HEK293T (cell line): ENCODE results near the gene SMAD3.

ENCODE experiments used
- ARNT ChIP-seq: fragments of 450-650 bp; IDR thresholded peaks from 2 replicates; pipeline ENCODE4 v1.6.1; 2017; ENCODE audit warnings: mild to moderate bottlenecking
- BHLHE40 ChIP-seq: fragments of 450-650 bp; IDR thresholded peaks from 2 replicates; pipeline ENCODE4 v1.6.1; 2016; ENCODE audit warnings: mild to moderate bottlenecking, moderate library complexity, borderline replicate concordance
- FOXA1 ChIP-seq: fragments of 450-650 bp; IDR thresholded peaks from 2 replicates; pipeline ENCODE4 v1.6.1; 2016; ENCODE audit warnings: mild to moderate bottlenecking
- FOXM1 ChIP-seq: fragments of 450-650 bp; IDR thresholded peaks from 2 replicates; pipeline ENCODE4 v1.6.1; 2017; ENCODE audit warnings: mild to moderate bottlenecking, borderline replicate concordance
- SUZ12 ChIP-seq: fragments of 450-650 bp; IDR thresholded peaks from 2 replicates; pipeline ENCODE4 v1.6.1; 2016; ENCODE audit warnings: mild to moderate bottlenecking
- TARDBP ChIP-seq: fragments of 450-650 bp; IDR thresholded peaks from 2 replicates; pipeline ENCODE4 v1.6.1; 2016
- ZNF384 ChIP-seq: fragments of 450-650 bp; IDR thresholded peaks from 2 replicates; pipeline ENCODE4 v1.6.1; 2016
- TF ChIP-seq, protein P1 (sequence below): fragments of 450-650 bp; IDR thresholded peaks from 2 replicates; pipeline ENCODE4 v1.6.1; 2016

DNA sequence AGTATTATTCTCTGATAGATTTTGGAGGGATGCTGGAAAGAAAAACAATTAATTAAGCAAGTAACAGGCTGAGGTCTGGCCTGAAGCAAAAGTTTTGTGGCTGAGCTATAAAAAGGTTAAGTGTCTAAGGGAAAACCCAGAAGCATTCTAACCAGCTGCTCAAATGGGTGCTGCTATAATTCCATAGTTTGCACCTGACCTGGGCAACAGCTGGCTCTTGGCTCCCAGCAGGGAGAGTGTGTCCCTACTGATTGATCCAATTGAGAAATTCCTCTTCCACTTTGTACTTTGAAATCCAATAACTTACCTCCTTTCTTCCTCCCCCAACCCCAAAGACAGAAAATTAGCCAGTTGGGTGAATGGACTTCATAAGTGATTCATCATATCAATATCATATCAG is 27.7 kb upstream of the SMAD3 start:
- no peak for TF ChIP-seq ZNF384
- TF ChIP-seq FOXA1, result no peak
- TF ChIP-seq, protein P1, sequence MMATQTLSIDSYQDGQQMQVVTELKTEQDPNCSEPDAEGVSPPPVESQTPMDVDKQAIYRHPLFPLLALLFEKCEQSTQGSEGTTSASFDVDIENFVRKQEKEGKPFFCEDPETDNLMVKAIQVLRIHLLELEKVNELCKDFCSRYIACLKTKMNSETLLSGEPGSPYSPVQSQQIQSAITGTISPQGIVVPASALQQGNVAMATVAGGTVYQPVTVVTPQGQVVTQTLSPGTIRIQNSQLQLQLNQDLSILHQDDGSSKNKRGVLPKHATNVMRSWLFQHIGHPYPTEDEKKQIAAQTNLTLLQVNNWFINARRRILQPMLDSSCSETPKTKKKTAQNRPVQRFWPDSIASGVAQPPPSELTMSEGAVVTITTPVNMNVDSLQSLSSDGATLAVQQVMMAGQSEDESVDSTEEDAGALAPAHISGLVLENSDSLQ, result no peak
- no peak for TF ChIP-seq BHLHE40
- no peak for TF ChIP-seq TARDBP
- no peak for TF ChIP-seq ARNT
- TF ChIP-seq FOXM1, result no peak
- TF ChIP-seq SUZ12, result no peak
